Erythroblast (primary cell): ENCODE results near the gene CFAP45.

Experiments
- GATA1 ChIP-seq: IDR thresholded peaks from 2 replicates; pipeline ENCODE4 v1.6.1; 2011; ENCODE audit warnings: low read depth, mild to moderate bottlenecking, control low read depth, low read length, moderate library complexity
- POLR2A ChIP-seq: IDR thresholded peaks from 2 replicates; pipeline ENCODE4 v1.6.1; 2011; ENCODE audit warnings: mild to moderate bottlenecking, low read length

DNA sequence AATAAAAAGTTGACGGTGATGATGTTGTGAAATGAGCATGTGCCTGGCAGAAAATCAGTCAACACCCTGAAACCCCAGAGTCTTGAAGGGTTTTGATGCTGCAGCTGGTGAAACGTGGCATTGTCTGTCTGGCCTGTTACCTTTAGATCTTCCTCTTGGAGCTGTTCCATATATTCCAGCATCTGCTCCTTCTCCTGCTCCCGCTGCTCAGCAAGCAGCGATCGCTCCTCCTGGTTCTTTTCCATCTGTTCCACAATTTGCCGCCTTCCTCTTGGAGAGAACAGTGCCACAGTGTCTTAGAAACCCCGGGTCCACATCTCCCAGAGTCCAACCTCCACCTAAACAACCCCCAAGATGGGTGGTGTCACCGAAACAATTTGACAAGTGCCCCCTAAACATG, 15.7 kb downstream of the CFAP45 start:
- TF ChIP-seq POLR2A (no peak), GATA1 (no peak)
